ENCODE measurements around the gene OPRM1.

GRCh38 chr6:154095571-154095970 is 56.5 kb downstream of the OPRM1 start:
- no peak for TF ChIP-seq CTCF (IDR thresholded peaks at IDR 0.05)
- no peak for TF ChIP-seq POLR2AphosphoS5 (IDR thresholded peaks at IDR 0.05)
- TF ChIP-seq EP300 (IDR thresholded peaks at IDR 0.05) = no peak

Data from esophagus muscularis mucosa (tissue), 4 donors.